Neural progenitor cell (in vitro differentiated cells): ENCODE measurements around the gene SRRM5.

Experiments
- CTCF ChIP-seq: fragments of 200-600 bp; sonication (generic); IDR thresholded peaks from 2 replicates; pipeline ENCODE4 v1.5.1; 2017; ENCODE audit warnings: antibody characterized with exemption, mild to moderate bottlenecking
- EZH2phosphoT487 ChIP-seq: fragments of 200-600 bp; sonication (generic); IDR thresholded peaks from 2 replicates; pipeline ENCODE4 v1.6.1; 2017; ENCODE audit warnings: antibody characterized with exemption

- TF ChIP-seq CTCF (no peak), EZH2phosphoT487 (no peak)
Measured at GRCh38 chr19:43610493-43610892, 1.4 kb upstream of the SRRM5 start.
